ENCODE data around the gene PLXNA2.

DNA sequence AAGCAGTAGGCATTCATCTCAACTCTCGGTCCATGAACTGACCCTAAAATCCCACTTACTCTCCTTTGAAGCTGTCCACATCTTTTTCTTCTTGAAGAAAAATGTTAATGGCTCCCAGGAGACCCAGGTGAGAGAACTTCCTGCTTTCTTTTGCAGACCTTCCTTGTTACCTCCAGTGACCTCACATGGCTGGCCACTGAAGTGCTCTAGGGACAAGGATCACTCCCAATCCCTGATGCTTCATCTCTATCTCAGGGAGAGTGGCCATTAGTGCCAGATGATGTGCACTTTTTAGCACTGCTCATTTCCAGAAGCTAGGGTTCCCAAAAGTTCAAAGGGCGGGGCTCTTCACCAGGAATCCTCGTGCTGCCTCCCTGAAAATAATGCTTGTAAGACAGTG is 16.2 kb downstream of the PLXNA2 start:
- TF ChIP-seq POLR2A (IDR thresholded peaks at IDR 0.05): no peak
- TF ChIP-seq POLR2AphosphoS5 (IDR thresholded peaks at IDR 0.05): no peak
- TF ChIP-seq, protein P1, sequence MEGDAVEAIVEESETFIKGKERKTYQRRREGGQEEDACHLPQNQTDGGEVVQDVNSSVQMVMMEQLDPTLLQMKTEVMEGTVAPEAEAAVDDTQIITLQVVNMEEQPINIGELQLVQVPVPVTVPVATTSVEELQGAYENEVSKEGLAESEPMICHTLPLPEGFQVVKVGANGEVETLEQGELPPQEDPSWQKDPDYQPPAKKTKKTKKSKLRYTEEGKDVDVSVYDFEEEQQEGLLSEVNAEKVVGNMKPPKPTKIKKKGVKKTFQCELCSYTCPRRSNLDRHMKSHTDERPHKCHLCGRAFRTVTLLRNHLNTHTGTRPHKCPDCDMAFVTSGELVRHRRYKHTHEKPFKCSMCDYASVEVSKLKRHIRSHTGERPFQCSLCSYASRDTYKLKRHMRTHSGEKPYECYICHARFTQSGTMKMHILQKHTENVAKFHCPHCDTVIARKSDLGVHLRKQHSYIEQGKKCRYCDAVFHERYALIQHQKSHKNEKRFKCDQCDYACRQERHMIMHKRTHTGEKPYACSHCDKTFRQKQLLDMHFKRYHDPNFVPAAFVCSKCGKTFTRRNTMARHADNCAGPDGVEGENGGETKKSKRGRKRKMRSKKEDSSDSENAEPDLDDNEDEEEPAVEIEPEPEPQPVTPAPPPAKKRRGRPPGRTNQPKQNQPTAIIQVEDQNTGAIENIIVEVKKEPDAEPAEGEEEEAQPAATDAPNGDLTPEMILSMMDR (IDR thresholded peaks at IDR 0.05): no peak
